Pancreas (tissue), 10 donors: ENCODE measurements around the gene CFAP73. TPM values are rescaled to one million over a fixed set of nuclear protein-coding genes. Genes with fewer than 3 reads are reported as not detected.

Experiments
- ATAC-seq, 4 donors: fragments of 200-7000 bp; cut with Tn5 transposase; one replicate each; pipeline versions ENCODE4 v1.8.0 to v1.9.1; 2020; ENCODE audit warnings: mild to moderate bottlenecking in 4 of 4, moderate library complexity in 4 of 4
- DNase-seq, 6 donors: peaks; one replicate each; pipeline ENCODE4 v3.0.0-alpha.2; 2020
- FAIRE-seq: peaks from 2 replicates; lab custom pipeline; 2012; peaks lifted over from hg19 to GRCh38; lab: Jason Lieb, UNC
- H3K27ac ChIP-seq, 4 donors: fragments of 200-600 bp; sonication (generic); 1 replicate in 3 of 4; 2 replicates in 1 of 4; pipeline versions ENCODE4 v1.5.0 to v1.8.0; 2020
- H3K27me3 ChIP-seq, 4 donors: fragments of 200-600 bp; one replicate each; pipeline ENCODE4 v1.8.0; 2021
- H3K36me3 ChIP-seq, 3 donors: fragments of 200-600 bp; sonication (generic) in 1 of 3; one replicate each; pipeline versions ENCODE4 v1.5.0 to v1.8.0; 2020 to 2021
- H3K4me1 ChIP-seq, 3 donors: fragments of 200-600 bp; one replicate each; pipeline ENCODE4 v1.8.0; 2021
- H3K4me3 ChIP-seq, 4 donors: fragments of 200-600 bp; sonication (generic) in 2 of 4; one replicate each; pipeline versions ENCODE4 v1.5.0 to v1.8.0; 2020 to 2021
- H3K9me3 ChIP-seq, 4 donors: fragments of 200-600 bp; one replicate each; pipeline ENCODE4 v1.8.0; 2021
- CTCF ChIP-seq, 4 donors: fragments of 200-600 bp; sonication (generic) in 3 of 4; IDR thresholded peaks; one replicate each; pipeline versions ENCODE4 v1.5.0 to v1.8.0; 2021; ENCODE audit warnings: antibody characterized with exemption in 4 of 4
- WGBS, 2 donors: extraction: QIAGEN DNeasy Blood & Tissue Kit; methylation state at CpG; one replicate each; pipeline ENCODE4 v1.1.7; 2013; 5-methylcytosine and 5-hydroxymethylcytosine counted together
- intact Hi-C, 3 donors: fragments of 100-400 bp; cut with DNase I; formaldehyde crosslinking; loops; one replicate each; pipeline versions ENCODE4 v1.11.1 to v1.14.2; 2022
- polyA plus RNA-seq, 2 donors: library from polyadenylated mRNA; stranded (reverse); fragments of 200-250 nt; gene quantifications; one replicate each; pipeline ENCODE4 v1.2.3, GENCODE V29; 2013
- total RNA-seq, 6 donors: library from RNA; stranded (reverse); fragmentation: NEBNext Ultra II Directional in 4 of 6; extraction: Animal tissue kit (Norgen Biotek cat#: 25700) in 4 of 6; gene quantifications; one replicate each; pipeline versions ENCODE4 v1.2.1 to v1.2.4, GENCODE V29; 2021 to 2023
- donor health status: healthy with polysubstance abuse.
- donor health status: DM: no; HTN: no; CAD: no; lungs with moderate emphysema.
- donor health status: DM: no; HTN: no; CAD: no.
- donor health status: control.
- donor health status: control.
- donor health status: Bipolar disorder and iron deficiency.
- donor health status: DM: yes; HTN: yes; CAD: no.
- donor health status: DM: no; HTN: no; CAD: no.
- donor health status: DM: no; HTN: no; CAD: no.
- donor health status: DM: yes; HTN: yes; CAD: no.

The CFAP73 gene
- total RNA-seq (under 1 TPM in 3 of 6 donors, not detected in 3; 0.12 to 0.23 (median 0.22) TPM), polyA plus RNA-seq (under 1 TPM; 0.42 to 0.61 TPM)

DNA sequence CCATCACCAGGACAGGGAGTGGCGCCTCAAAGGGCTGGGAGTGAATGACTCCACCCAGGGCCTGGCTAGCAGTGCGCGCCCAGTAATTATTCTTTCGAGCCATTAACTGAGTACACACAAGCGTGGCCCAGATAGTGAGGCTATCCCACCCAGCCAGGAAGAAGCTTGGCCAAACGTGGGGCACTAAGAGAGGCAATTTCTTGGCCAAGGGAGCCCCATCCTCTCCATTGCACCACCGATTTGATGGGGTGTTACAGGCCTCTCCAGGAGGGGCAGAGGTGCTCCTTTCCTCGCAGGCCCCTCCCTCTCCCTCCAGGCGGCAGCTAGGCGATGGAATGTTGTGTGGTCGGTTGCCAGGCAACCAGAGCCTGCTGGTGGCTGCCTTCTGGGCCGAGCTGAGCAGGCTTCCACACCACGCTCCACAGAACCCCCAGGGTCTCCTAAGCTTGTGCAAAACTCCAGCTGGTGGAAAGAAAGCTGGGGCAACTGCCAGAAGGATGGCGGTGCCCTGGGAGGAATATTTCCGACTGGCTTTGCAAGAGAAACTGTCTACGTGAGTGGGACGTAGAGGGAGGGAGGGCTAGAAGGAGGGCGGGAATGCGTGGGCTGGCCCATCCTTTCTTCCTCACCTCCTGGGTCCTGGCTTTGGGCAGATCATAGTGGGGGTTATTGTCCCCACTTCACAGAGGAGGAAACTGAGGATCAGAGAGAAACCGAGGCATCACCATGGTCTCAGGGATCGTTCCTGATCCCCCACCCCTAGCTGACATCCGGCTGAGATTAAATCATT, at the start of gene CFAP73:
CFAP73 (plus strand) TSS at position 364 of the 790 bp plus-strand sequence; CDS start at position 498, 134 bp downstream.
- WGBS, 2 donors: 29 to 35% methylated on average over 22 of the region's 22 CpGs
- FAIRE-seq (no peak), ATAC-seq (peak; percentile 66 to 78 (median 68)), DNase-seq (peak in 5 of 6 donors; percentile 64 to 85 (median 68))
- Histone ChIP-seq H3K27me3 (no peaks in the 10 kb centered on the region), H3K27ac (peak within 1 kb of the TSS; percentile 28 to 44 (median 40)), H3K36me3 (no peaks in the 10 kb centered on the region), H3K9me3 (no peaks in the 10 kb centered on the region), H3K4me3 (no peak within 1 kb of the TSS), H3K4me1 (peaks cover 0 to 4% (median 0%) of the 10 kb centered on the region in 3 donors)
- intact Hi-C loops: loop anchor here in 1 of 3 donors (10.0 kb wide), 1 partner anchor 95 kb away; the partner anchor contains the start of gene DTX1
- no peak for TF ChIP-seq CTCF (IDR thresholded peaks at IDR 0.05)

- no peaks in the 10 kb centered on the region for H3K36me3 ChIP-seq
- FAIRE-seq (no peak), ATAC-seq (no peak), DNase-seq (peak in 1 of 6 donors; percentile 67)
- intact Hi-C loops: loop anchor here in 2 of 3 donors (5.0 to 10.0 kb wide), 3 partner anchors 47 to 65 kb away; no protein-coding TSS in a partner anchor
- no peaks in the 10 kb centered on the region for H3K9me3 ChIP-seq
- H3K27ac ChIP-seq: no peak overlapping the region
- H3K27me3 ChIP-seq: no peaks in the 10 kb centered on the region
- 77 to 89% methylated on average over 10 to 12 of the region's 12 CpGs for WGBS, 2 donors
- no peak for TF ChIP-seq CTCF (IDR thresholded peaks at IDR 0.05)
- H3K4me1 ChIP-seq: no peaks in the 10 kb centered on the region
- H3K4me3 ChIP-seq: no peak overlapping the region
These were observed 49.8 kb upstream of the CFAP73 start for GRCh38 chr12:113099764-113100163.

DNA sequence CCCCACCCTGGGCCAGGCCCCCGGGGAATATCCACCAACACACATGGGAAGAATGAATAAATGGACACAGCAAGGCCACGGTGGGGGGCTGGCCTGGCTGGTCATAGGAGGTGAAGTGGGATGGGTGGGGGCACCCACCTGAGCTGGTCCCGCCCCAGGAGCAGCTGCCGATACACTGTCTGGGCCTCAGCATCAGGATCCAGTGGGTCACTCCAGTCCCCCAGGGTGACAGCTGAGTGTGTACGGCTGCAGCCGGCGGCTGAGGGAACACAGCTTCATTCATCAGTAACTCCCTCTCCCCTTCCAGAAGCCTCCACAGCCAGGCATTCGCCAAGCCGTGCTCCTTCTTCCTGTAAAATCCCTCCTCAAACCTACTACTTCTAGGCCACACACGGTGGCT, 47.8 kb upstream of the CFAP73 start:
- H3K4me3 ChIP-seq: no peak overlapping the region
- no peaks in the 10 kb centered on the region for H3K4me1 ChIP-seq
- FAIRE-seq: no peak
- 80% methylated on average over 10 of the region's 10 CpGs for WGBS, 2 donors
- no peak for DNase-seq
- no peak for TF ChIP-seq CTCF (IDR thresholded peaks at IDR 0.05)
- no peaks in the 10 kb centered on the region for H3K27me3 ChIP-seq
- H3K27ac ChIP-seq: no peak overlapping the region
- no peaks in the 10 kb centered on the region for H3K9me3 ChIP-seq
- intact Hi-C loops: loop anchor here in 1 of 3 donors (10.0 kb wide), 1 partner anchor 63 kb away; no protein-coding TSS in a partner anchor
- ATAC-seq: no peak
- no peaks in the 10 kb centered on the region for H3K36me3 ChIP-seq

GRCh38 chr12:113102811-113103210, 46.7 kb upstream of the CFAP73 start:
- H3K36me3 ChIP-seq: no peaks in the 10 kb centered on the region
- ATAC-seq (no peak), DNase-seq (no peak), FAIRE-seq (no peak)
- WGBS, 2 donors: 83 to 87% methylated on average over 5 of the region's 5 CpGs
- H3K27me3 ChIP-seq: no peaks in the 10 kb centered on the region
- TF ChIP-seq CTCF (IDR thresholded peaks at IDR 0.05): no peak
- H3K27ac ChIP-seq: no peak overlapping the region
- no peak overlapping the region for H3K4me3 ChIP-seq
- H3K4me1 ChIP-seq: no peaks in the 10 kb centered on the region
- H3K9me3 ChIP-seq: no peaks in the 10 kb centered on the region
- intact Hi-C loops: loop anchor here in 1 of 3 donors (10.0 kb wide), 1 partner anchor 62 kb away; no protein-coding TSS in a partner anchor
